ENCODE data around the gene NFIX.

- TF ChIP-seq CTCF (IDR thresholded peaks at IDR 0.05) (no peak), POLR2A (IDR thresholded peaks at IDR 0.05) (no peak)
These were observed 10.0 kb downstream of the NFIX start for GRCh38 chr19:13005253-13005652.
